Neural cell (in vitro differentiated cells): ENCODE measurements around the gene COX4I1.

Experiments used
- EP300 ChIP-seq: fragments of 450-650 bp; conservative IDR thresholded peaks from 2 replicates; pipeline ENCODE4 v1.6.1; 2014; ENCODE audit warnings: antibody characterized with exemption, mild to moderate bottlenecking, moderate library complexity; ENCODE audit not compliant: poor library complexity, severe bottlenecking
- POLR2AphosphoS5 ChIP-seq: IDR thresholded peaks from 2 replicates; pipeline ENCODE4 v1.6.1; 2012

DNA sequence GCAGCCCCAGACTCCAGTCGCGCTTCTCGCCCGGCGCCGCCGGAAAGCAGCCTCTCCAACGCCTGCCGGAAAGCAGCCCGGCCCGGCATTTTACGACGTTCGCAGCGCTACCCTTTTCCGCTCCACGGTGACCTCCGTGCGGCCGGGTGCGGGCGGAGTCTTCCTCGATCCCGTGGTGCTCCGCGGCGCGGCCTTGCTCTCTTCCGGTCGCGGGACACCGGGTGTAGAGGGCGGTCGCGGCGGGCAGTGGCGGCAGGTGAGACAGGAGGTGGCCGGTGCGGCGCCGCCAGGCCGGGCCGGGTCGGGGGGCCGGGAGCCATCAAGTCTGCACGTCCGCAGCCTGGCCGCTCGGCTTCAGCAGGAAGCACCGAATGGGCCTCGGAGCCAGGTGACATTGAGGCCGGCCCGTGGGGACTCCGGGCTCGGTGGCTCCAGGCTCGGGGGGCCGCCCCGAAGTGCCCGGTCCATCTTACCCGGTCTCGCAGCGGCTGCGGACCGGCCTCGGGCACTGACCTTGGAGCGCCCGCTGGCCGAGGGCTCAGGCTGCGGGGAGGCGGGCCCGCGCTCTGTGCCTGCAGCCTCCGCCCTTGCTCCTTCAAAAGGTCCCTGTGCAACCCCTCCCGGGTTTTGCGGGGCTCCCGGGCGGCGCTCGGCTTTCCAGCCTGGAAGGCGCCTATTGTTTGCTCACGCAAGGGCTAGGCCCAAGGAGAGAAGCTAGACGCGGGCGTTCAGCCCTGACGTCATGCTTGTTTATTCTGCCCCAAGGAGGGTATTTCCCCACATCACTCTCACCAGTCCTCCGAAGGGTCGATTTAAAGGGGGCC lies at the start of gene COX4I1, which contains the start of gene EMC8:
- TF ChIP-seq EP300 (no peak), POLR2AphosphoS5 (peak; percentile 96)
